SU-DHL-6 (cell line): ENCODE measurements around the gene PPP1R3G.

ENCODE experiments used
- H2AFZ ChIP-seq: fragments of 200-600 bp; sonication (generic); 2 replicates; pipeline ENCODE4 v1.6.1; 2014; ENCODE audit warnings: low read depth, mild to moderate bottlenecking, moderate library complexity, mixed read lengths, antibody characterized with exemption, low read length; ENCODE audit not compliant: severe bottlenecking
- H3F3A ChIP-seq: fragments of 200-600 bp; shearing (Covaris generic); 2 replicates; pipeline ENCODE4 v1.6.0; 2016; ENCODE audit warnings: antibody characterized with exemption, mild to moderate bottlenecking; ENCODE audit not compliant: insufficient read depth
- H3K27ac ChIP-seq: fragments of 200-600 bp; sonication (generic); 2 replicates; pipeline ENCODE4 v1.5.1; 2016; ENCODE audit warnings: low read depth, mild to moderate bottlenecking, low read length, moderate library complexity, mixed read lengths
- H3K27me3 ChIP-seq: fragments of 200-600 bp; sonication (generic), shearing (Covaris generic); 2 replicates; pipeline ENCODE4 v1.6.0; 2014; ENCODE audit warnings: mild to moderate bottlenecking, low read length
- H3K36me3 ChIP-seq: fragments of 200-600 bp; sonication (generic); 2 replicates; pipeline ENCODE4 v1.6.1; 2014; ENCODE audit warnings: mild to moderate bottlenecking, low read length, mixed read lengths
- H3K4me2 ChIP-seq: fragments of 300-600, 200-600 bp; shearing (Covaris generic), sonication (generic); 2 replicates; pipeline ENCODE4 v1.6.0; 2014; ENCODE audit warnings: low read length, low read depth, mild to moderate bottlenecking; ENCODE audit not compliant: poor library complexity, severe bottlenecking
- H3K4me3 ChIP-seq: fragments of 200-600 bp; sonication (generic); 2 replicates; pipeline ENCODE4 v1.5.1; 2014; ENCODE audit warnings: antibody characterized with exemption, low read length, mild to moderate bottlenecking, mixed read lengths; ENCODE audit not compliant: insufficient read depth, poor library complexity, severe bottlenecking
- H3K79me2 ChIP-seq: fragments of 200-600 bp; sonication (generic); 2 replicates; pipeline ENCODE4 v1.6.1; 2014; ENCODE audit warnings: mild to moderate bottlenecking, low read length, moderate library complexity; ENCODE audit not compliant: insufficient read depth
- H3K9ac ChIP-seq: fragments of 200-600 bp; sonication (generic); 2 replicates; pipeline ENCODE4 v1.7.0; 2014; ENCODE audit warnings: mild to moderate bottlenecking, low read length
- H3K9me2 ChIP-seq: fragments of 200-600 bp; sonication (generic); replicated peaks from 2 replicates; pipeline ENCODE4 v1.6.1; 2014; ENCODE audit warnings: low read length; ENCODE audit not compliant: insufficient read depth
- H3K9me3 ChIP-seq: fragments of 200-600 bp; sonication (generic); 2 replicates; pipeline ENCODE4 v1.6.1; 2014; ENCODE audit warnings: low read length, mixed read lengths; ENCODE audit not compliant: insufficient read depth
- H4K20me1 ChIP-seq: fragments of 200-600 bp; sonication (generic); 2 replicates; pipeline ENCODE4 v1.6.1; 2014; ENCODE audit warnings: low read depth, mild to moderate bottlenecking, antibody characterized with exemption, low read length, moderate library complexity, mixed read lengths
- EZH2phosphoT487 ChIP-seq: fragments of 200-600 bp; sonication (generic), shearing (Covaris generic); conservative IDR thresholded peaks from 2 replicates; pipeline ENCODE4 v1.6.1; 2018; ENCODE audit warnings: mild to moderate bottlenecking, antibody characterized with exemption, low read length, moderate library complexity, mixed read lengths
- TF ChIP-seq, protein P1 (sequence below): fragments of 200-600 bp; sonication (generic); IDR thresholded peaks from one replicate; pipeline ENCODE4 v1.5.1; 2017; ENCODE audit warnings: antibody characterized with exemption, mild to moderate bottlenecking, low read length, moderate library complexity; ENCODE audit not compliant: insufficient read depth, poor library complexity, severe bottlenecking

PPP1R3G gene

DNA sequence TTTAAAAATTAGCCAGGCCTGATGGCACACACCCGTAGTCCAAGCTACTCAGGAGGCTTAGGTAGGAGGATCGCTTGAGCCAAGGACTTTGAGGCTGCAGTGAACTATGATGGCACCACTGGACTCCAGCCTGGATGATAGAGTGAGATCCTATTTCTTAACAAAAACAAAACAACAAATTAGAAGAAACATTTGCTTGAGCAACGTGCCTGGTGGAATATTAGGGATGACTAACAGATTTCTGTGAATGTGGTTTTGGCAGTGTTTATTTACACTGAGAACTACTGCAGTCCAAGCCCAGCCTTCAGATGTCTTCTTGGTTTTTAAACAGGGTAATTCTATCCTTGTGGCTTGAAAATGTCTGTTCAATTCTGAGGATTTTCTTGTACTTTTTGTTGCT is 9.2 kb downstream of the PPP1R3G start:
- no peak overlapping the region for H2AFZ ChIP-seq
- no peaks in the 10 kb centered on the region for H3K36me3 ChIP-seq
- no peaks in the 10 kb centered on the region for H3K27me3 ChIP-seq
- no peak overlapping the region for H3K9ac ChIP-seq
- no peaks in the 10 kb centered on the region for H4K20me1 ChIP-seq
- TF ChIP-seq EZH2phosphoT487: no peak
- TF ChIP-seq, protein P1, sequence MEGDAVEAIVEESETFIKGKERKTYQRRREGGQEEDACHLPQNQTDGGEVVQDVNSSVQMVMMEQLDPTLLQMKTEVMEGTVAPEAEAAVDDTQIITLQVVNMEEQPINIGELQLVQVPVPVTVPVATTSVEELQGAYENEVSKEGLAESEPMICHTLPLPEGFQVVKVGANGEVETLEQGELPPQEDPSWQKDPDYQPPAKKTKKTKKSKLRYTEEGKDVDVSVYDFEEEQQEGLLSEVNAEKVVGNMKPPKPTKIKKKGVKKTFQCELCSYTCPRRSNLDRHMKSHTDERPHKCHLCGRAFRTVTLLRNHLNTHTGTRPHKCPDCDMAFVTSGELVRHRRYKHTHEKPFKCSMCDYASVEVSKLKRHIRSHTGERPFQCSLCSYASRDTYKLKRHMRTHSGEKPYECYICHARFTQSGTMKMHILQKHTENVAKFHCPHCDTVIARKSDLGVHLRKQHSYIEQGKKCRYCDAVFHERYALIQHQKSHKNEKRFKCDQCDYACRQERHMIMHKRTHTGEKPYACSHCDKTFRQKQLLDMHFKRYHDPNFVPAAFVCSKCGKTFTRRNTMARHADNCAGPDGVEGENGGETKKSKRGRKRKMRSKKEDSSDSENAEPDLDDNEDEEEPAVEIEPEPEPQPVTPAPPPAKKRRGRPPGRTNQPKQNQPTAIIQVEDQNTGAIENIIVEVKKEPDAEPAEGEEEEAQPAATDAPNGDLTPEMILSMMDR: no peak
- no peak overlapping the region for H3K27ac ChIP-seq
- no peaks in the 10 kb centered on the region for H3F3A ChIP-seq
- H3K79me2 ChIP-seq: no peaks in the 10 kb centered on the region
- no peak overlapping the region for H3K4me3 ChIP-seq
- no peaks in the 10 kb centered on the region for H3K9me3 ChIP-seq
- no peak overlapping the region for H3K4me2 ChIP-seq
- H3K9me2 ChIP-seq: no peaks in the 10 kb centered on the region

DNA sequence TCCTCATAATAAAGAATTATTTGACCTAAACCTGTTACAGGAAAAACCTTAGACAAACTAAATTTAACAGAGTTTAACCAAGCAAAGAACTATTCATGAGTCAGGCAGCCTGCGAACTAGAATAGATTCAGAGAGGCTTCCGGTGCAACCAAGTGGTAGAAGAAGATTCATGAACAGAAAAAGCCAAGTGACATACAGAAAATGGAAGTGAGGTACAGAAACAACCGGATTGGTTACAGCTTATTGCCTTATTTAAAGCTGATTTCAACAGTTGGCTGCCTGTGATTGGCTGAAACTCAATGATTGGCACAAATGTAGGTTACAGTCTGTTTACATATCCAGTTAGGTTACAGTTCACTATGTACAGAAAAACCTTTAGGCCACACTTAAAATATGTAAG is 10.1 kb downstream of the PPP1R3G start:
- Histone ChIP-seq H3K4me3 (no peak overlapping the region), H2AFZ (no peak overlapping the region), H3K27me3 (no peaks in the 10 kb centered on the region), H3K27ac (no peak overlapping the region), H3K79me2 (no peaks in the 10 kb centered on the region), H3F3A (no peaks in the 10 kb centered on the region), H4K20me1 (no peaks in the 10 kb centered on the region), H3K4me2 (no peak overlapping the region), H3K9me3 (no peaks in the 10 kb centered on the region), H3K9me2 (no peaks in the 10 kb centered on the region), H3K9ac (no peak overlapping the region), H3K36me3 (no peaks in the 10 kb centered on the region)
- TF ChIP-seq, protein P1: no peak
- TF ChIP-seq EZH2phosphoT487: no peak

DNA sequence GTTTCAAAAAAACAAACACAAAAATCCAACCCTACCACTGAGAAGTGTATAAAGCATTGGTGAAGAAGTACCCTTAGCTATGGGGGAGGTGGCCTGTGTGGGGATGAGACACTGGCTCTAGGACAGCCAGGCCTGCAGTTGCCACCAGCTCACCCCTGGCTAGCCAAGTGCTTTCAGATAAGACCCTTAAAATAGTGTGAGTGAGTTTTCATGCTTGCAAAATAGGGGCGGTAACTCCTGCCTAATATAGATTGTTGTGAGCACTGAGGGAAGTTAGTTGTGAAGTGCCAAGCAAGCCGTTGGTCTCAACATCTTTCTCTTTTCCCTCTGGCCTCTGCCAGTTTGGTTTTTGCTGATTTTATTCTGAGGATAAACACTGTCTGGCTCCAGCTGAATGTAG is 11.3 kb downstream of the PPP1R3G start:
- H3F3A ChIP-seq: no peaks in the 10 kb centered on the region
- TF ChIP-seq, protein P1: no peak
- no peak for TF ChIP-seq EZH2phosphoT487
- no peaks in the 10 kb centered on the region for H3K9me2 ChIP-seq
- no peaks in the 10 kb centered on the region for H3K79me2 ChIP-seq
- no peak overlapping the region for H3K4me2 ChIP-seq
- H4K20me1 ChIP-seq: no peaks in the 10 kb centered on the region
- no peak overlapping the region for H3K27ac ChIP-seq
- no peak overlapping the region for H2AFZ ChIP-seq
- no peaks in the 10 kb centered on the region for H3K27me3 ChIP-seq
- H3K9me3 ChIP-seq: no peaks in the 10 kb centered on the region
- no peak overlapping the region for H3K9ac ChIP-seq
- no peak overlapping the region for H3K4me3 ChIP-seq
- no peaks in the 10 kb centered on the region for H3K36me3 ChIP-seq
